Eye (tissue), 1 donor: Measurements from ENCODE around the gene UTP14A.
"Not testable (repeated sequence)": the region's sequence is repeated elsewhere in the genome, so short reads cannot be mapped to it uniquely, and the experiment has no call there.

Source experiments
- DNase-seq: peaks from one replicate; pipeline ENCODE4 v3.0.0-alpha.2; 2015

Gene UTP14A

DNA sequence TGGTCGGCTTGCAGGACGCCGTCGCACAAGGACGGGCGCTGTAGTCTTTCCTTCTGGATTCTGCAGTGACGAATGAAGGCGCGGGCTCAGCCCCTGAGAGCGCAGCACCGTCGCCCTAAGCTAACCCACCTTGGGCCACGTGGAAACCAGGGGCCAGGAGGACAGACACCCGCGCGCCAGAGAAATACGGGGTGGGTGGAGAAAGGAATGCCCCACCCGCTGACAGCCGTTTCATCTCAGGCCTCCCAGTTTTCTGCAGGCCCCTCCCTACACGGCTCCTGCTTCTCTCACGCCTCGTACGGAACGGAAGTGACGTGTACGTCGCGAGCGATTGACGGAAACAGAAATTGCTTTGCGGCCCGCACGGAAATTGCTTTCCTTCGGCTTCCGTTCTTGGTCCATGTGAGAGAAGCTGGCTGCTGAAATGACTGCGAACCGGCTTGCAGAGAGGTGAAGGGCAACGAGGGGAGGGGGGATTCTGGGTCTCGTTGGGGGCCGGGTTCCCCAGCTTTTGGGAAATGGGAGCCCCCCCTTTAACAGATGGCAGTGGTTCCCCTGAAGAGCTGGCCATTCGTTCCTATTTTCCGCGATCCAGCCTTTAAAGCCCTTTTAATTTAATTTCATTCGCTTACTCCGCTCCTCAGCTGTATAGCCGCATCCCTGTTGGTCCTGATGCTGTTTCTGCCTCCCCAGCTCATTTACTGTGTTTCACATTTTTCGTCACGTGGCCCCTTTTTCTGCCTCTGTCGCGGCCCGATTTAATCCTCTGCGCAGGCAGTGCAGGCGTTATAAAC is at the start of gene UTP14A:
UTP14A (plus strand) TSS at position 378 of the 794 bp plus-strand sequence; CDS start at position 425, 47 bp downstream.
- peak; percentile 94 for DNase-seq

DNA sequence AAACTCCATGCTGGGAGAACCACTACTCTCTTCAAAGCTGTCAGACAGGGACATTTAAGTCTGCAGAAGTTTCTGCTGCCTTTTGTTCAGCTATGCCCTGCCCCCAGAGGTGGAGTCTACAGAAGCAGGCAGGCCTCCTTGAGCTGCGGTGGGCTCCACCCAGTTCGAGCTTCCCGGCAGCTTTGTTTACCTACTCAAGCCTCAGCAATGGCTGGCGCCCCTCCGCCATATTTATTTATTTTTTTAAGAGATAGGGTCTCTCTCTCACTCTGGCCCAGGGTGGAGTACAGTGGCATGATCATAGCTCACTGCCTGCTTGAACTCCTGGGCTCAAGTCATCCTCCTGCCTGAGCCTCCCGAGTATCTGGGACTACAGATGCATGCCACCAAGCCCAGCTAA is 46.8 kb upstream of the UTP14A start:
- DNase-seq = not testable (repeated sequence)

- DNase-seq = not testable (repeated sequence)
Measured at GRCh38 chrX:129866321-129866720, 39.6 kb upstream of the UTP14A start.

GRCh38 chrX:129872524-129872923 is 33.4 kb upstream of the UTP14A start:
- no peak for DNase-seq

DNA sequence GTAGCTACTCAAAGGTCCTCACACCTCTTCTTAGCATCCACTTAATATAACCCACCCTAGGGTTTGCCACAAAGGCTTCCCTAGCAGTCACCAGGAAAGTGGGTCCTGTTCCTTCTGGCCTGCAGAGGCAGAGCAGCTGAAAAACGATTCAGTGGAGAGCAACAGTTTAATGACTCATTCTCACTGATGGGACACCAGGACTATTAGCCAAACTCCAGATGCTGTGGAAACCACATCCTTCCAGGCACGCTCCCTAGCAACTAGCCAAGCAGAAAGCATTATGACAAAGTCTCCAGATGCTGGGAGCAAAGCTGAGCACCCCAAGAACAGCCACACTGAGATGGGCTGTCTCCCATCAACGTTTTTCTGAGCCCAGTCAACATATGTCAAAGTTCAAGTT is 30.3 kb upstream of the UTP14A start:
- DNase-seq = no peak

GRCh38 chrX:129876771-129877305 is 29.1 kb upstream of the UTP14A start:
- no peak for DNase-seq

- DNase-seq = no peak
Measured at GRCh38 chrX:129877401-129877800, 28.6 kb upstream of the UTP14A start.

GRCh38 chrX:129900054-129900453 is 5.9 kb upstream of the UTP14A start:
- no peak for DNase-seq

DNA sequence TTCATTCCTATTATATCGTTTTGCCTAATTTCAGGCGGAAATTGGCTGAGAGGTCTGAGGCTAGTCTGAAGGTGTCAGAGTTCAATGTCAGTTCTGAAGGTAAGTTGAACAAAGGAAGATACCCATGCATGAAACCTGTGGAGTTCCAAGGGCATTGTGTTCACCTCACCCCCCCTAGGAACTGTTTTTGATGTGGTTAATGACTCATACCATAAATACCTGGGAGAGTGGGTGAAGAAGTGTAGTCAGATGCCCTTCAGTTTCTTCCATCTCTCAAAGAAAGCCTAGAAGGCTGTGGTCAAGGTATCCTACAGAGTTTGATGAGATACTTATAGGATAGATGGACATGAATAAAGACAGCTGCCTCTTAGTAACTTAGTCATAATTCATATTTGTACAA is 2.7 kb downstream of the UTP14A start:
- no peak for DNase-seq

- DNase-seq = peak; percentile 89
Measured at GRCh38 chrX:129925305-129926092, 19.5 kb downstream of the UTP14A start.

DNA sequence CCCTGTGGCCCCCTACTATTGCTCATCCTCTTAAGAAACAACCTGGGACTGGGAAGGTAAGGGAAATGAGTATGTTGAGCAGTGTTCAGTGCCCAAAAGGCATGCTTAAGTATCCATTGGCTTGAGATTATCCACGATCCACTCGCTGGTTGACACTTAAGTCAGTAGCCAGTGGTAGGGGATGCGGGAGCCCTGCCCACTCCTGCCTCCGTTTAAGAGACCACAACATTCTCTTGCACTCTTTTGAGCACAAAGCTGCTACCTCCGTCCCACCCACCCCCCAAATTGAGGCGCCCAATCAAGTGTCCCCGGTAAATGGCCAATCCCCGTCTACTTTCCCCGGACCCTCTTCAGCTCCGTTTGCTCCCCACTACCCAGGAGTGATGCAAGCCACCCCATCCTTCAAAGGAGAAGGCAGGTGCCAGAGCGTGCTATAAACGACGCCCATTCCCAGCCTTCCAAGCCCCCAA is 25.0 kb downstream of the UTP14A start:
- DNase-seq = peak; percentile 33

DNA sequence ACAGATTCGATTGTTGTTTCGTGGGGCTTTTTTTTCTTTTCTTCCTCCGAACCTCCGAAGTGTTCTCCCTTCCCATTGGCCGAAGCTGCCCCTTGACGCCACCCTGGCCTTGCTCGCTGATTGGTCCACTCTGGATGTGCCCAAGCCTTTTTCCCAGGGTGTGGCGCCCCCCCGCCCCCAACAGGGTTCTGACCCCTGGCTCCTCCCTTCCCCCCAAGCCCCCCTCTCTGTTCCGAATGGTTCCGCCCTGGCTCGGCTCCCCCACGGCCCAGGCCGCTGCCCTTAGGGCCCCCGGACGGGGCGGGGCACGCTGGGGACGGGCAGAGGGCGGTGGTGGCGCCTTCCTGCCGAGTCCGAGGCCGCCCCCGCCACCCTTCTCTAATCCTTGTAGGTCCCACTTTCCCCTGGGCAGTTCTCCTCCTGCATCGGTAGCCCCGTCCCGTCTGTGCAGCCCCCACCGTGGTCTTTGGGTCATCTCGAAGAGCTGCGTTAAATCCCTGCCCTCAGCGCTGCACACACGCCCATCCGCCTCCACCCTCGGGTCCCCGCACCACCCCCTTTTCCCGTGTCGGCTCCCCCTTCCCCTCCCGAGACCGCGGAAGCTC is 25.5 kb downstream of the UTP14A start:
- DNase-seq = peak; percentile 93

GRCh38 chrX:129932016-129932820 is 26.3 kb downstream of the UTP14A start:
- peak; percentile 86 for DNase-seq

DNA sequence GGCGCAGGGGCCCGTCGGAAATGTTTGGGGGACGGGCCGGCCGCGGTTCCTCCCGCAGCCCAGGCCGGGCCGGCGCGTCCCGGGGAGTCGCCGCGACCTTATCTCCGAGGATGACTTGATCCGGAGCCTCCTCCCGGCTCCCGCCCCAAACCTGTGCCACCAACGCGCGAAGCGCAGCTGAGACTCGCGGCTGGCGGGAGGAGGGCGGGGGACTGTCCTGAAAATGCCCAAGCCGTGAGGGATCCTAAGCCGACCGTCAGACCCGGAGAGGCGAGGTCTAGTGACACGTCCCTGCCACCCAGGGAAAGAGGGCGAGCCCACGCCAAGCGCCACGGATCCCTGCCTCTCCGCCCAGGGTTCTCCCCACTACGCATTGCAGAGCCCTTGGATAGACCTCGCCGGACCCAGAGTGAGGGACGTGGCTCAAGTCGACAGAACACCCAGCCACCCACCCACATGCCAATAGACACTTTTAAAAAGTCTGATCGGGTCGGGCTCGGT is 26.9 kb downstream of the UTP14A start:
- DNase-seq = peak; percentile 55

DNA sequence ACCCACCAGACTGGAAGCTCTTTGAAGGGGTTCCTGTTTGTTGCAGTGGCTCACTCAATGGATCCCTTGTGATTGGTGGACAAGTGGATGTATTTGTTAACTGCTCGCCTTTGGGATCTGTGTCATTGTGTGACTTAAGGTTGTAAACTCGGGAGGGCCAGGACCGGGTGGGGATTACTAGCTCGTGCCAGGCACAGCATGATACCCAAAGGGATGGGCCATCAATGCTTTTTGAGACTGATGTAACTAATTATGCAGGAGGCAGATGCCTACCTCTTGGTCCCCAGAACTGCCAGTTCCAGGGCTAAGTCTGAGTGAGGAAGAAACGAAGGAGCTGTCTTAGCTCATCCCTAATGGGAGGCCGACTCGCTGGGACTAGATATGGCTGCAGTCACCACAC is 27.7 kb downstream of the UTP14A start:
- DNase-seq = no peak

GRCh38 chrX:129934461-129934860 is 28.5 kb downstream of the UTP14A start:
- no peak for DNase-seq

GRCh38 chrX:129934952-129935351 is 29.0 kb downstream of the UTP14A start:
- DNase-seq = no peak

DNA sequence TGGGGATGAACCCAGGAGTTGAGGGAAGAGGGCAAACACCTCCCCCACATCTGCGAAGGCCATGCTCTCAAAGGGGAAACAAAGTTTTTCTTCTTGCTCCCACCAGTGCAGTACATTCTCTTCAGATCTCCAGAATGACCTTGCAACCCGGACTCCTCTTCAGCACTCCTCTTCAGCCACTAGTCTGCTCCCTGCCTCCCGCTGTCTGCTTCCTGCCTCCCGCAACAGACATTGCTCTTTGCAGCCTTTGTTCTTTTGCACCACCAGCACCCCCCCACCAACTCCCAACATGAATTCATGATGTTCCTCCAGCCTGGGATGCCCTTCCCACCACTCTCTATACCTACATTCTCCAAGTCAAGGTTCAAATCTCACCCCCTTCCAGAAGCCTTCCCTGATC is 32.1 kb downstream of the UTP14A start:
- no peak for DNase-seq

- no peak for DNase-seq
Measured at GRCh38 chrX:129939986-129940385, 34.0 kb downstream of the UTP14A start.

DNA sequence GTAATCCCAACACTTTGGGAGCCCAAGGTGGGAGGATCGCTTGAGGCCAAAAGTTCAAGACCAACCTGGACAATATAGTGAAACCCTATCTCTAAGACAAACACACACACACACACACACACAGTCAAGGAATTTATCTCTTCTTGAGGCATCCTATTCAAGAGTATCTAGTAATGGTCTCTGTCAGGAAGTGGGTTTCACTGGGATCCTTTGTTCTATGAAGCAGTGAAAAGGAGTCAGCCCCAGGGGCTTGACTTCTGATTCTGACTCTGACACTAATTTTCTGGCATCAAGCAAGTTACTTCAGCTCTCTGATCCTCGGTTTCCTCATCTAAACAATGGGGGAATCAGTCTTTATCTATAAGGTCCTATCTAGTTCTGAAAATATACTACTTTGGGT is 34.8 kb downstream of the UTP14A start:
- DNase-seq = no peak

GRCh38 chrX:129945131-129945530 is 39.2 kb downstream of the UTP14A start:
- no peak for DNase-seq

DNA sequence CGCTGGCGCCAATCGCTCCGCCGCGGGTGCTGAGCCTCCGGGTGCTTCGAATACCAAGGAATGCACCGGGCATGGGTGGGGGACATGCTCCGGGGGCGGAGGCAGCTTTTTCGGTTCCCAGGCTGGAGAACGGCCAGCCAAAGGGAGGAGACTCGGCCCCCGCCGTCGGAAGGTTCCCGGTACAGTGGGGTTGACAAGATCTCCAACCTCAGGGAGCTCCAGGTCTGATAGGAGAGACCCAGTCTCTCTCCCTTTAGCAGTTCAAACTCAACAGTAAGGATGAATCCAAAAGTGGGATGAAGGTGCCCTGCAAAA is 47.3 kb downstream of the UTP14A start:
- DNase-seq = peak; percentile 14
